Measurements from ENCODE around the gene ZNF101.

GRCh38 chr19:19711934-19712828, 43.5 kb downstream of the ZNF101 start:
- TF ChIP-seq EP300 (conservative IDR thresholded peaks at IDR 0.05; ENCODE audit: poor library complexity, severe bottlenecking) = no peak
- no peak for TF ChIP-seq CTCF (IDR thresholded peaks at IDR 0.05; ENCODE audit: poor library complexity, severe bottlenecking)
- TF ChIP-seq EZH2 (IDR thresholded peaks at IDR 0.05; ENCODE audit: borderline replicate concordance, insufficient read depth, low read length, poor library complexity, severe bottlenecking) = no peak
- TF ChIP-seq POLR2AphosphoS5 (IDR thresholded peaks at IDR 0.05) = no peak
- no peak for TF ChIP-seq SMC3 (conservative IDR thresholded peaks at IDR 0.05; ENCODE audit: poor library complexity)
- no peak for TF ChIP-seq REST (IDR thresholded peaks at IDR 0.05; ENCODE audit: borderline replicate concordance)
- TF ChIP-seq RAD21 (conservative IDR thresholded peaks at IDR 0.05) = no peak
